ENCODE data around the gene NFIX. TPM values are rescaled to one million over a fixed set of nuclear protein-coding genes. Genes with fewer than 3 reads are reported as not detected.
A peak's percentile ranks its signal among the peaks of the same experiment; 100 is the strongest.

The NFIX gene
- total RNA-seq, 1 donor from 2014 or later: 5.8 TPM

DNA sequence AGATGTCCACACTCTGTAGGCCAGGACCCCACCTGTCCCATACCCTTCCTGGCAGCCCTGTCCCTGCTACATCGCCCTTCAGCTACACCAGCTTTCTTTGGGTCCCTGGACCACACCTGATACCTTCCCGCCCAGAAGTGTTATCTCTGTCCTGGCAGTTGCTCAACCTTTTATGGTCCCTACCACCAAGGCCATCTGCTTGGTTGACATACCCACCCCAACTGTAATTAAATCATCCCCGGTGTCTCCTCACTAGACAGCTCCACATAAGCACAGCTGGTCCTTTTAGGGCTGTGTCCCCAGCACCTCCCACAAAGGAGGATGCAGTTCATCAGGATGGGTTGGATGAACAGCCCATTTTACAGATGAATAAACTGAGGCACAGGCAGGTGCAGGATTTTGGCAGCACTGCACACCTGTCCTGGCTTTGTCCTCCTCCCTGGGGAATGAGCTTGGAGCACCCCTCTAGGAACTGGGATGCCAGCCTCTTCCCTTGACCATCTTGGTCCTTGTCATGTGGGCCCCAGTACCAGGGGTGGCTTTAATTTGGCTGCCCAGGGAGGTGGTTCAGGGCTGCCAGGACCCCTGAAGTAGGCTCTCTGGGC, 135.7 kb downstream of the NFIX start:
- H3K4me3 ChIP-seq (ENCODE audit: low read depth, low read length): no peak overlapping the region
- FAIRE-seq (peak; percentile 97), DNase-seq (ENCODE audit: low read depth) (no peak)
- H3K36me3 ChIP-seq (ENCODE audit: control insufficient read depth, insufficient read depth, low read length): peaks cover 14% of the 10 kb centered on the region
- H3K27me3 ChIP-seq (ENCODE audit: control insufficient read depth, insufficient read depth, low read length): no peaks in the 10 kb centered on the region
- TF ChIP-seq, protein P1, sequence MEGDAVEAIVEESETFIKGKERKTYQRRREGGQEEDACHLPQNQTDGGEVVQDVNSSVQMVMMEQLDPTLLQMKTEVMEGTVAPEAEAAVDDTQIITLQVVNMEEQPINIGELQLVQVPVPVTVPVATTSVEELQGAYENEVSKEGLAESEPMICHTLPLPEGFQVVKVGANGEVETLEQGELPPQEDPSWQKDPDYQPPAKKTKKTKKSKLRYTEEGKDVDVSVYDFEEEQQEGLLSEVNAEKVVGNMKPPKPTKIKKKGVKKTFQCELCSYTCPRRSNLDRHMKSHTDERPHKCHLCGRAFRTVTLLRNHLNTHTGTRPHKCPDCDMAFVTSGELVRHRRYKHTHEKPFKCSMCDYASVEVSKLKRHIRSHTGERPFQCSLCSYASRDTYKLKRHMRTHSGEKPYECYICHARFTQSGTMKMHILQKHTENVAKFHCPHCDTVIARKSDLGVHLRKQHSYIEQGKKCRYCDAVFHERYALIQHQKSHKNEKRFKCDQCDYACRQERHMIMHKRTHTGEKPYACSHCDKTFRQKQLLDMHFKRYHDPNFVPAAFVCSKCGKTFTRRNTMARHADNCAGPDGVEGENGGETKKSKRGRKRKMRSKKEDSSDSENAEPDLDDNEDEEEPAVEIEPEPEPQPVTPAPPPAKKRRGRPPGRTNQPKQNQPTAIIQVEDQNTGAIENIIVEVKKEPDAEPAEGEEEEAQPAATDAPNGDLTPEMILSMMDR (IDR thresholded peaks at IDR 0.05; ENCODE audit: insufficient read depth, low read length, severe bottlenecking): no peak

DNA sequence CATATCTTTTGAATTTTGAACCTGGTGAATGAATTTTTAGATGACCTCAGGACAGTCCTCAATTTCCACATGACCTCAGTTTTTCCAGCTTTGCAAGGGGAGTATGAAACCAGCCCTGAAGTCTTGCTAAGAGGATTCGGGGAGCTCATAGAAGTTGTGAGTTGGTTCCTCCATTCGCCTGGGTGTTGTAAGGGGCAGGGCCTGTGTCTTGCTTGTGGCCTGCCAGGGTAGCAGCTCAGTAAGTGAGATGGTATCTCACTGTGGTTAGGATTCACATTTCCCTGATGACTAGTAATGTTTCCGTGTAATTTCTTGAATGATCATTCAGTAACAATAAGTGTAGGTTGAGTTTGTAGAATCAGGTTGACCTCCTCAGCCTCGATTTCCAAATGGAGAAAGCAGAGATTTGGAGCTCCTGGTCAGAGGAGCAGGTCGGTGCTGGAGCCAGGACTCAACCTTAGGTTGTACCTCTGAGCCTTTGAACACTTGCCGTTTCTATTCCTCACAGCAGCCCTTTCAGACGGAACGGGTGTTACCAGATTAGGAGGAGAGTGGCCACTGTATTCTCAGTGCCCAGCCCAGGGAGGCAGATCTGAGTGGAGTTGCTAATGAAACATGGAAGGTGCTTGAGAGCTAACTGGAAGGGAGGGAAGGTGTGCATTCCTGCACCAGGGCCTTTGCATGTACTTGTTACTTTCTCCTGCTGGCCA, 137.4 kb downstream of the NFIX start:
- DNase-seq (ENCODE audit: low read depth): no peak
- Histone ChIP-seq H3K36me3 (ENCODE audit: control insufficient read depth, insufficient read depth, low read length) (peaks cover 21% of the 10 kb centered on the region), H3K27me3 (ENCODE audit: control insufficient read depth, insufficient read depth, low read length) (no peaks in the 10 kb centered on the region), H3K4me3 (ENCODE audit: low read depth, low read length) (no peak overlapping the region)
- TF ChIP-seq, protein P1 (IDR thresholded peaks at IDR 0.05; ENCODE audit: insufficient read depth, low read length, severe bottlenecking): no peak
- FAIRE-seq: no peak

DNA sequence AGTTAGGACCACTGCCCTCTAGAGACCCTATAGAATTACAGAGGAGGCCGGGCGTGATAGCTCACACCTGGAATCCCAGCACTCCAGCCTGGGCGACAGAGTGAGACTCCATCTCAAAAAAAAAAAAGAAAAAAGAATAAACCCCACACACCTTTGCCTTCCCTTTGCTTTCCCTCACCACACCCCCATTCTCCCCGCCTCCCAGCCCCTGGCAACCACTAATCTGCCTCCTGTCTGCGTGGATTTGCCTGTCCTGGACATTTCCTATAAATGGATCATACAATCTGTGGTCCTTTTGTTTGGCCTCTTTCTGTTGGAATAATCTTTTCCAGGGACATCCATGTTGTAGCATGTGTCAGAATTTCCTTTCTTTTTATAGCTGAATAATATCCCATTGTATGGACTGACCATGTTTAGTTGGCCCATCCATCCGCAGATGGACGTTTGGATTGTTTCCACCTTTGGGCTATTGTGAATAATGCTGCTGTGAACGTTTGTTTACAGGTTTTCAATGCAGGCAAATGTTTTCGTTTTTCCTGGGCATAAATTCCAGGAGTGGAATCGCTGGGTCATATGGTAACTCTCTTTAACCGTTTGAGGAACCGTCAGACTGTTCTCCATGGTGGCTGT, 138.1 kb downstream of the NFIX start:
- TF ChIP-seq, protein P1 (IDR thresholded peaks at IDR 0.05; ENCODE audit: insufficient read depth, low read length, severe bottlenecking): no peak
- peaks cover 26% of the 10 kb centered on the region for H3K36me3 ChIP-seq (ENCODE audit: control insufficient read depth, insufficient read depth, low read length)
- no peak overlapping the region for H3K4me3 ChIP-seq (ENCODE audit: low read depth, low read length)
- H3K27me3 ChIP-seq (ENCODE audit: control insufficient read depth, insufficient read depth, low read length): no peaks in the 10 kb centered on the region
- DNase-seq (ENCODE audit: low read depth) (no peak), FAIRE-seq (no peak)

DNA sequence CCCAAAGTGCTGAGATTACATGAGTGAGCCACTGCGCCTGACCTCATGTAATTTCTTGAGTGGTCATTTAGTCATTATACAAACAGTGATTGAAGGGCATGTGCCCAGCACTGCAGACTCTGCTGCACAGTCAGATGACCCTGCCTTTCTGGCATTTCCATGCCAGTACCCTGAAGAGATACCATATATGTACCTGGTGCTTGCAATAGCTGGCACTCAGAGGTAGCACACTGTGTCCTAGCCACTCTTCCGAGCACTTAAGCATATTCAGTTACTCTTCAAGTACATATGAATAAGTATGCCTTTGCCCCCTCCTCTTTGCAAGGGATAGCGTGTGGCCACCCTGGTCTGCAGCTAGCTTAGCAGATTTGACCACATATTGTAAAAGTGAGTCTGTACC, 139.4 kb downstream of the NFIX start:
- Histone ChIP-seq H3K27me3 (ENCODE audit: control insufficient read depth, insufficient read depth, low read length) (no peaks in the 10 kb centered on the region), H3K36me3 (ENCODE audit: control insufficient read depth, insufficient read depth, low read length) (peaks cover 28% of the 10 kb centered on the region), H3K4me3 (ENCODE audit: low read depth, low read length) (no peak overlapping the region)
- no peak for FAIRE-seq
- TF ChIP-seq, protein P1 (IDR thresholded peaks at IDR 0.05; ENCODE audit: insufficient read depth, low read length, severe bottlenecking): no peak
- DNase-seq (ENCODE audit: low read depth): no peak

DNA sequence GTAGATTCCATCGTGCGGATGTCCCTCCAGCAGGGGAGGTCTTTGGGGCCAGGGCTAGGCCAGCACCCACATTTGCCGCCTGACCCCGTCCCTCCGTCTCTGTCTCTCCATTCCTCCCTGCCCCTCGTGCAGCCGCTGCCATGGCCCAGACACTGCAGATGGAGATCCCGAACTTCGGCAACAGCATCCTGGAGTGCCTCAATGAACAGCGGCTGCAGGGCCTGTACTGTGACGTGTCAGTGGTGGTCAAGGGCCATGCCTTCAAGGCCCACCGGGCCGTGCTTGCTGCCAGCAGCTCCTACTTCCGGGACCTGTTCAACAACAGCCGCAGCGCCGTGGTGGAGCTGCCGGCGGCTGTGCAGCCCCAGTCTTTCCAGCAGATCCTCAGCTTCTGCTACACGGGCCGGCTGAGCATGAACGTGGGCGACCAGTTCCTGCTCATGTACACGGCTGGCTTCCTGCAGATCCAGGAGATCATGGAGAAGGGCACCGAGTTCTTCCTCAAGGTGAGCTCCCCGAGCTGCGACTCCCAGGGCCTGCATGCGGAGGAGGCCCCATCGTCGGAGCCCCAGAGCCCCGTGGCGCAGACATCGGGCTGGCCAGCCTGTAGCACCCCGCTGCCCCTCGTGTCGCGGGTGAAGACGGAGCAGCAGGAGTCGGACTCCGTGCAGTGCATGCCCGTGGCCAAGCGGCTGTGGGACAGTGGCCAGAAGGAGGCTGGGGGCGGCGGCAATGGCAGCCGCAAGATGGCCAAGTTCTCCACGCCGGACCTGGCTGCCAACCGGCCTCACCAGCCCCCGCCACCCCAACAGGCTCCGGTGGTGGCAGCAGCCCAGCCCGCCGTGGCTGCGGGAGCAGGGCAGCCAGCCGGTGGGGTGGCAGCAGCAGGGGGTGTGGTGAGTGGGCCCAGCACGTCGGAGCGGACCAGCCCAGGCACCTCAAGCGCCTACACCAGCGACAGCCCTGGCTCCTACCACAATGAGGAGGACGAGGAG, 140.1 kb downstream of the NFIX start:
- Histone ChIP-seq H3K4me3 (ENCODE audit: low read depth, low read length) (no peak overlapping the region), H3K27me3 (ENCODE audit: control insufficient read depth, insufficient read depth, low read length) (no peaks in the 10 kb centered on the region), H3K36me3 (ENCODE audit: control insufficient read depth, insufficient read depth, low read length) (peaks cover 30% of the 10 kb centered on the region)
- FAIRE-seq (no peak), DNase-seq (ENCODE audit: low read depth) (no peak)
- TF ChIP-seq, protein P1 (IDR thresholded peaks at IDR 0.05; ENCODE audit: insufficient read depth, low read length, severe bottlenecking): no peak

Data from bronchial epithelial cell (primary cell).